Neutrophil (primary cell): ENCODE data around the gene TIMM8A.

Source experiments
- H3K27ac ChIP-seq: fragments of 200-600 bp; sonication (generic); 2 replicates; pipeline ENCODE4 v1.5.1; 2016; ENCODE audit warnings: mild to moderate bottlenecking, moderate library complexity
- H3K27me3 ChIP-seq: fragments of 200-600 bp; sonication (generic); 2 replicates; pipeline ENCODE4 v1.6.0; 2016; ENCODE audit warnings: mild to moderate bottlenecking
- H3K36me3 ChIP-seq: fragments of 200-600 bp; sonication (generic); 2 replicates; pipeline ENCODE4 v1.5.1; 2017
- H3K4me1 ChIP-seq, 2 experiments: fragments of 200-600 bp in 1 of 2; sonication (generic) in 1 of 2; 1 replicate in 1 of 2; 2 replicates in 1 of 2; pipeline versions ENCODE4 v1.5.1 to v1.6.1; 2013 to 2016; ENCODE audit warnings: low read depth in 1 of 2, low read length in 1 of 2, mild to moderate bottlenecking in 1 of 2, moderate library complexity in 1 of 2; ENCODE audit not compliant: control insufficient read depth in 1 of 2, insufficient read depth in 1 of 2
- H3K4me3 ChIP-seq, 2 experiments: fragments of 200-600 bp in 1 of 2; sonication (generic) in 1 of 2; 1 replicate in 1 of 2; 2 replicates in 1 of 2; pipeline ENCODE4 v1.5.1; 2013 to 2016; ENCODE audit warnings: low read depth in 1 of 2, low read length in 1 of 2, mild to moderate bottlenecking in 1 of 2, moderate library complexity in 1 of 2
- H3K9me3 ChIP-seq: fragments of 200-600 bp; sonication (generic); 2 replicates; pipeline ENCODE4 v1.5.1; 2016
- TF ChIP-seq, protein P1 (sequence below): fragments of 200-600 bp; sonication (generic); IDR thresholded peaks from 2 replicates; pipeline ENCODE4 v1.5.1; 2016; ENCODE audit warnings: antibody characterized with exemption

The TIMM8A gene

DNA sequence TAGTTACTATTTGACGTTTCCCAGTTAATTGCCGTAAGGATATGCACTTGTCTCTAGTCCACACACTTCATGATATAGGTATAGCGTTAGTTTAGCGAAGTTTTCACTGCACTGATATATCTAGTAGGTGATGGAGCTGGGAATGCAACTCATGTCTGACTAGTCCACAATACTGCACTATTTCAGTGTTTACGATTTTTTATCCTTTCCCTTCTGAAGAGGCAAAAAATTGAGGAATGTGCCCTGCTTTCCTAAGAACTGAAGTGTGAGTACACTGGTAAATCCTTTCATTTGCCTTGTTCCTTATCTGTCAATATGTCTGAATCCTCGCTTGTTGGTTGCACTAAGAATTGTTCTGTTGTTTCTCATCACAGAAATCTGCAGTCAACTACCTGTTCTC is 43.3 kb upstream of the TIMM8A start:
- TF ChIP-seq, protein P1, sequence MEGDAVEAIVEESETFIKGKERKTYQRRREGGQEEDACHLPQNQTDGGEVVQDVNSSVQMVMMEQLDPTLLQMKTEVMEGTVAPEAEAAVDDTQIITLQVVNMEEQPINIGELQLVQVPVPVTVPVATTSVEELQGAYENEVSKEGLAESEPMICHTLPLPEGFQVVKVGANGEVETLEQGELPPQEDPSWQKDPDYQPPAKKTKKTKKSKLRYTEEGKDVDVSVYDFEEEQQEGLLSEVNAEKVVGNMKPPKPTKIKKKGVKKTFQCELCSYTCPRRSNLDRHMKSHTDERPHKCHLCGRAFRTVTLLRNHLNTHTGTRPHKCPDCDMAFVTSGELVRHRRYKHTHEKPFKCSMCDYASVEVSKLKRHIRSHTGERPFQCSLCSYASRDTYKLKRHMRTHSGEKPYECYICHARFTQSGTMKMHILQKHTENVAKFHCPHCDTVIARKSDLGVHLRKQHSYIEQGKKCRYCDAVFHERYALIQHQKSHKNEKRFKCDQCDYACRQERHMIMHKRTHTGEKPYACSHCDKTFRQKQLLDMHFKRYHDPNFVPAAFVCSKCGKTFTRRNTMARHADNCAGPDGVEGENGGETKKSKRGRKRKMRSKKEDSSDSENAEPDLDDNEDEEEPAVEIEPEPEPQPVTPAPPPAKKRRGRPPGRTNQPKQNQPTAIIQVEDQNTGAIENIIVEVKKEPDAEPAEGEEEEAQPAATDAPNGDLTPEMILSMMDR: no peak
- H3K4me3 ChIP-seq: peak overlapping the region; percentile 65 to 75
- no peaks in the 10 kb centered on the region for H3K9me3 ChIP-seq

DNA sequence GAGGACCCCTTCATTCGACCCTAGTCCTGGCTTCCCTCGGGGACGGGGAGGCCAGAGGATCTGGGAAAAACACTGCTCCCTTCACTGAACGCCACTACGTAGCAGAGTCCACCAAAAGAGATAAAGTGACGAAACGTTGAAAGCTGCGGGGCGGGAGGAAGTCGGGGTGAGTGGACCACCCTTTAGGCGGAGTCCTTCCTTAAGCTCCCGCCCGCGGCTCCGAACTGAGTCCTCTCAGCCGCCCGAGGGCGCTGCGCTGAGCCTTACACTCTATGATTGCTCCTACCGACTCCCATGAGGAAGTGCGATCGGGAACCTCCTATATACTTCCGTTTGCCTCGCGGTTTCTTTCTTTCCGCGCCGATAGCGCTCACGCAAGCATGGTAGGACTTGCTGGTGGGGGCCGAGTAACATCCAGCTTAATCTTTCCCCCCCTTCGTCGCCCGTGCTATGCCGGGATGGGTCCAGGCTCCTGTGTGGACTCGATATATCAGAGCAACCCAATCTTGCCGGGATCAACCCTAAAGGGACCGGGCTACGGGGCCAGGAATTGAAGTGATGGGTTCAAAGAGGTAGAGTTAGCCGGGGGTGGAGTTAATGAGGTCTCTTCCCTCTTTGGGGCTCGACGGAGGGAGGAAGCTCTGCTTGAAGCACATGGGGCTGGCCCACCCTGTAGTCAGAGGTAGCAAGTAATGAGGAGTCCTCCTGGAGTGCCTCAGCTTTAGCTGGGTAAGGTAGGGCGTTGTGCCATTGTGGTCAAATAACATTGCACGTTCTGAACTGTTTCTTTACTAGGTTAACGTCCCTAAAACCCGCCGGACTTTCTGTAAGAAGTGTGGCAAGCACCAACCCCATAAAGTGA is 42.4 kb upstream of the TIMM8A start, which contains the start of gene RPL36A:
RPL36A (plus strand) TSS at position 348 of the 862 bp plus-strand sequence; CDS start at position 381, 33 bp downstream.
- H3K36me3 ChIP-seq: no peaks in the 10 kb centered on the region
- TF ChIP-seq, protein P1: peak; percentile 77
- no peaks in the 10 kb centered on the region for H3K27me3 ChIP-seq
- peak within 1 kb of the TSS; percentile 85 for H3K27ac ChIP-seq
- peaks cover 18 to 27% of the 10 kb centered on the region in 2 experiments for H3K4me1 ChIP-seq
- no peaks in the 10 kb centered on the region for H3K9me3 ChIP-seq
- peak within 1 kb of the TSS; percentile 65 to 75 for H3K4me3 ChIP-seq

More for the DNA sequence above, 43.3 kb upstream of the TIMM8A start:
- peak overlapping the region; percentile 85 for H3K27ac ChIP-seq
- no peaks in the 10 kb centered on the region for H3K36me3 ChIP-seq
- H3K27me3 ChIP-seq: no peaks in the 10 kb centered on the region
- H3K4me1 ChIP-seq: peaks cover 12 to 18% of the 10 kb centered on the region in 2 experiments

DNA sequence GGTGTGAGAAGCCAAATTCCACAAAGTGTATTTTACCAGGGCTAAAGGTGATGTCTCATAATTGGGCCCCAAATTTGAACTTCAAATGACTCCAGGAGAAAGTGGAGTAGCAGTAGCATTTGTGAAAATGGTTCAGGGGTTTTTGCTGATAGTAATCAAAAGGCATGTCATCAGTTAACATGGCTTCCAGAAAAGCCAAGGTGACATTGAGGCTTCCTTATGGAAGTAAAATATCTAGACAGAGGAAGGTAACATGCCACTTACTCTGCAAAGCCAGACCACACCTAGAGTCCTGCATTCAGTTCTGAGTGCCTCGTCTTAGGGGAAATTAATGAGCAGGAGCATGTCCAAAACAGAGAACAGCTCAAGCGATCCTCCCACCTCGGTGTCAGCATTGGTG is 40.1 kb upstream of the TIMM8A start:
- H3K27me3 ChIP-seq: no peaks in the 10 kb centered on the region
- H3K36me3 ChIP-seq: no peaks in the 10 kb centered on the region
- no peak overlapping the region for H3K4me3 ChIP-seq
- no peaks in the 10 kb centered on the region for H3K9me3 ChIP-seq
- H3K27ac ChIP-seq: no peak overlapping the region
- peaks cover 37 to 46% of the 10 kb centered on the region in 2 experiments for H3K4me1 ChIP-seq
- TF ChIP-seq, protein P1: no peak

DNA sequence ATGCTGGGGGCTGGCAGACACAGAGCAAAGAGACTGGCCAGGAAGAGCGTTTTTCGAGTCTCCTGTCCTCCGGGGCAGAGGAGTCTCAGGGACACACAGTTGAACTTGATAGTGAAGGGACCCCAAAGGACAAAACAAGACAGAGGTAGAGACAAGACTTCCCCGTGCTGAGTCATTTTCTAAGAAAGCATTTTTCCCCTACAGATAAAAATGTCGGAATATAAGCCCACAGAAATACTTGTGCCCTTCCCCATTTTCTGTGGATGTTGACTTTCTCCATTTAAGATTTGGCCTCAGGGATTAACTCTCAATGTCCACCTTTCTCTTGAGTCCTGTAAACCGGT is 38.0 kb upstream of the TIMM8A start:
- H3K27ac ChIP-seq: peak overlapping the region; percentile 85
- TF ChIP-seq, protein P1: no peak

DNA sequence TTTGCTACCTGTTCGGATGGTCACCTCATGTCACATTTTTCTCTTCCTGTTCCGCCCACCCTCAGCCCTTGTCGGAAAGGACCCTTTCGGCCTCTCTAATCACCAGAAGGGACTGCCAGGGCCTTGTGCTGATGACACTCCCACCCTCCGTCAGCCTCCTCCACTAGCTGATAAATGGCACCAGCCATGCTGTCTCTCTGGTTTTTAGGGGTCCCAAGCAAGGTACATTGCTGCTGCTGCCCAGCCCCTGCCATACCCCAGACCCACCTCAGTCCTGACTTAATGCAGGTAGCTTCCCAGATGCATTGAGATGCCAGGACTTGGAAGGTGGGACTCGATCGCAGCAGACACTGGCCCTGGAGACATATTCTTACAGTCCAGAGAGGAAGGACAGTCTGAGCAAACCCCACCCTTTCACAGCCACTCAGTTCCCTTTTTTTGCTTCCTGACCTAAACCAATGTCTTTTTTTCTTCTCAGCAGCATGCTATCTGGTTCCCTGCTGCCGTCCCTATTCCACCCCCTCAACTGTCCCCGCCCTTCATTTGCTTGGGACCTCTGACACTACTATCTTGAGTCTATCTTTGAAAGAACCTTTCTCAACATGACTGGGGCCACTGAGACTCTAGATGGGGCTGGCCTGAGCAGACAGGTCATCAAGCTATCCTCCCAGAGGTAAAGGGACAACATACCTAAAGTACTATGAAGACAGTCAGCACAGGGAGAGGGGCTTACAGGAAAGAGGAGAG is 37.4 kb upstream of the TIMM8A start, which contains the start of gene BTK:
BTK (minus strand) TSS at position 397 of the 747 bp plus-strand sequence. CDS start 10,907 bp downstream, outside the sequence.
- TF ChIP-seq, protein P1: no peak
- Histone ChIP-seq H3K27ac (peak within 1 kb of the TSS; percentile 85), H3K4me1 (peaks cover 32 to 39% of the 10 kb centered on the region in 2 experiments), H3K27me3 (no peaks in the 10 kb centered on the region), H3K9me3 (no peaks in the 10 kb centered on the region), H3K4me3 (peak within 1 kb of the TSS; percentile 61 to 75), H3K36me3 (no peaks in the 10 kb centered on the region)

More for the DNA sequence above, 38.0 kb upstream of the TIMM8A start:
- H3K4me3 ChIP-seq: peak overlapping the region; percentile 61 to 75
- H3K4me1 ChIP-seq: peaks cover 34 to 44% of the 10 kb centered on the region in 2 experiments
- no peaks in the 10 kb centered on the region for H3K9me3 ChIP-seq
- H3K36me3 ChIP-seq: no peaks in the 10 kb centered on the region
- no peaks in the 10 kb centered on the region for H3K27me3 ChIP-seq
